GM10847 (cell line): ENCODE data around the gene SMARCD3.

Source experiments
- POLR2A ChIP-seq: IDR thresholded peaks from 2 replicates; pipeline ENCODE4 v1.6.1; 2011; ENCODE audit not compliant: insufficient read length; ENCODE audit errors: extremely low read depth

The SMARCD3 gene

GRCh38 chr7:151248346-151249033 is at the start of gene SMARCD3:
Gene SMARCD3 (minus strand): TSS chr7:151248694. CDS start chr7:151248562, 132 bp downstream.
- no peak for TF ChIP-seq POLR2A

- no peak for TF ChIP-seq POLR2A
These were observed 47.9 kb upstream of the SMARCD3 start for GRCh38 chr7:151296202-151296992.

- TF ChIP-seq POLR2A, result no peak
These were observed 44.4 kb upstream of the SMARCD3 start for GRCh38 chr7:151292850-151293249.

- TF ChIP-seq POLR2A, result no peak
These were observed 42.7 kb upstream of the SMARCD3 start for GRCh38 chr7:151291206-151291605.

- no peak for TF ChIP-seq POLR2A
These were observed 41.9 kb upstream of the SMARCD3 start for GRCh38 chr7:151290355-151290760.

GRCh38 chr7:151289891-151290290 is 41.4 kb upstream of the SMARCD3 start:
- no peak for TF ChIP-seq POLR2A

GRCh38 chr7:151286148-151286547 is 37.7 kb upstream of the SMARCD3 start:
- TF ChIP-seq POLR2A, result no peak

GRCh38 chr7:151283302-151283701 is 34.8 kb upstream of the SMARCD3 start:
- no peak for TF ChIP-seq POLR2A

- no peak for TF ChIP-seq POLR2A
These were observed 33.6 kb upstream of the SMARCD3 start for GRCh38 chr7:151282111-151282510.

GRCh38 chr7:151281686-151282085 is 33.2 kb upstream of the SMARCD3 start:
- no peak for TF ChIP-seq POLR2A

- no peak for TF ChIP-seq POLR2A
These were observed 32.0 kb upstream of the SMARCD3 start for GRCh38 chr7:151280388-151281019.

- TF ChIP-seq POLR2A, result no peak
These were observed 31.4 kb upstream of the SMARCD3 start for GRCh38 chr7:151279868-151280267.

GRCh38 chr7:151278949-151279348 is 30.5 kb upstream of the SMARCD3 start:
- TF ChIP-seq POLR2A, result no peak

- TF ChIP-seq POLR2A, result no peak
These were observed 29.1 kb upstream of the SMARCD3 start for GRCh38 chr7:151277631-151278030.

GRCh38 chr7:151276666-151277590 is 28.4 kb upstream of the SMARCD3 start:
- TF ChIP-seq POLR2A, result no peak
